OCI-LY1 (cell line): Measurements from ENCODE around the gene PBOV1.

ENCODE experiments used
- H2AFZ ChIP-seq: fragments of 200-600 bp; sonication (generic), shearing (Covaris generic); 2 replicates; pipeline ENCODE4 v1.6.0; 2014; ENCODE audit warnings: antibody characterized with exemption, mild to moderate bottlenecking, low read length
- H3F3A ChIP-seq: fragments of 200-600 bp; sonication (generic), shearing (Covaris generic); 2 replicates; pipeline ENCODE4 v1.6.0; 2014; ENCODE audit warnings: mild to moderate bottlenecking, antibody characterized with exemption, low read length, moderate library complexity; ENCODE audit not compliant: insufficient read depth
- H3K27ac ChIP-seq: fragments of 200-600 bp; sonication (generic); 2 replicates; pipeline ENCODE4 v1.5.1; 2014; ENCODE audit warnings: low read length, mixed run types, mild to moderate bottlenecking, low read depth; ENCODE audit not compliant: poor library complexity, severe bottlenecking
- H3K27me3 ChIP-seq: fragments of 200-600 bp; sonication (generic); 2 replicates; pipeline ENCODE4 v1.6.0; 2014; ENCODE audit warnings: antibody characterized with exemption, mild to moderate bottlenecking, low read length, moderate library complexity; ENCODE audit not compliant: insufficient read depth
- H3K36me3 ChIP-seq: fragments of 200-600 bp; sonication (generic); 2 replicates; pipeline ENCODE4 v1.6.1; 2014; ENCODE audit warnings: mild to moderate bottlenecking, antibody characterized with exemption, low read length, moderate library complexity, mixed read lengths; ENCODE audit not compliant: insufficient read depth
- H3K4me1 ChIP-seq: fragments of 200-600 bp; sonication (generic); 2 replicates; pipeline ENCODE4 v1.5.1; 2014; ENCODE audit warnings: mild to moderate bottlenecking, low read length, moderate library complexity; ENCODE audit not compliant: insufficient read depth, severe bottlenecking
- H3K4me2 ChIP-seq: fragments of 200-600 bp; sonication (generic), shearing (Covaris generic); 2 replicates; pipeline ENCODE4 v1.6.1; 2014; ENCODE audit warnings: low read length
- H3K4me3 ChIP-seq: fragments of 200-600 bp; sonication (generic); 2 replicates; pipeline ENCODE4 v1.5.1; 2014; ENCODE audit warnings: low read length, low read depth, mild to moderate bottlenecking, mixed read lengths; ENCODE audit not compliant: poor library complexity, severe bottlenecking
- H3K79me2 ChIP-seq: fragments of 200-600 bp; shearing (Covaris generic); 2 replicates; pipeline ENCODE4 v1.6.1; 2016; ENCODE audit warnings: mixed run types, low read length, mixed read lengths; ENCODE audit not compliant: insufficient read depth
- H3K9ac ChIP-seq: fragments of 200-600 bp; sonication (generic), shearing (Covaris generic); 2 replicates; pipeline ENCODE4 v1.6.1; 2014; ENCODE audit warnings: mild to moderate bottlenecking, low read length, mixed read lengths
- H3K9me2 ChIP-seq: fragments of 200-600 bp; sonication (generic), shearing (Covaris generic); 2 replicates; pipeline ENCODE4 v1.6.1; 2014; ENCODE audit warnings: low read depth, mild to moderate bottlenecking, low read length, mixed read lengths
- H3K9me3 ChIP-seq: fragments of 200-600 bp; shearing (Covaris generic); 2 replicates; pipeline ENCODE4 v1.6.1; 2014; ENCODE audit warnings: low read length, mixed read lengths
- H4K20me1 ChIP-seq: fragments of 200-600 bp; sonication (generic), shearing (Covaris generic); 2 replicates; pipeline ENCODE4 v1.6.0; 2016; ENCODE audit warnings: mild to moderate bottlenecking, low read length; ENCODE audit not compliant: insufficient read depth
- EZH2 ChIP-seq: fragments of 200-600 bp; sonication (generic), shearing (Covaris generic); IDR thresholded peaks from 2 replicates; pipeline ENCODE4 v1.8.0; 2017; ENCODE audit warnings: borderline replicate concordance, mixed run types, mild to moderate bottlenecking, antibody characterized with exemption, low read length, moderate library complexity, mixed read lengths
- TF ChIP-seq, protein P1 (sequence below): fragments of 200-600 bp; sonication (generic), shearing (Covaris generic); IDR thresholded peaks from 2 replicates; pipeline ENCODE4 v1.5.1; 2017; ENCODE audit warnings: mild to moderate bottlenecking, antibody characterized with exemption, low read length, moderate library complexity, mixed read lengths

The PBOV1 gene

DNA sequence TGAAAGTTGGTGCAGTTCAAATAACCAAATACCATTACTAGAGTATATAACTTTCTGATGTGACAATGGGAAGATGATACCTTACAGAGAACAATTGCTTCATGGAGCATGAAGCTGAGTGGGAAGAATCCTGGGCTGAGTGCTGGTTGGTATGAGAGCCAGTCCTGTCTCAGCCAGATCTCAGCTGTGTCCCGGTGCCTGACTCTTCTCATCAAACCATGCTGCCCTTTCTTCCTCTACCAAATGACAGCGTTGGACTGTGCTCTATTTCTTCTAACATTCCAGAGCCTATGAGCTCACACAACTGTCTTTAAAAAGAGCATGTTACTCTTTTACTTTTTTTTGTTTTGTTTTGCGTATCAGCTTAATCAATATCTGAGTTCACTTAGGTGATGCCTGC, 27.5 kb upstream of the PBOV1 start:
- TF ChIP-seq EZH2, result no peak
- H3K27ac ChIP-seq, result no peak overlapping the region
- H4K20me1 ChIP-seq, result no peaks in the 10 kb centered on the region
- no peaks in the 10 kb centered on the region for H3K9me2 ChIP-seq
- no peaks in the 10 kb centered on the region for H3K79me2 ChIP-seq
- no peak overlapping the region for H3K4me3 ChIP-seq
- H2AFZ ChIP-seq, result no peak overlapping the region
- no peaks in the 10 kb centered on the region for H3K9me3 ChIP-seq
- H3K36me3 ChIP-seq, result no peaks in the 10 kb centered on the region
- no peak overlapping the region for H3K9ac ChIP-seq
- H3K4me1 ChIP-seq, result no peaks in the 10 kb centered on the region
- H3F3A ChIP-seq, result no peaks in the 10 kb centered on the region
- H3K27me3 ChIP-seq, result no peaks in the 10 kb centered on the region
- no peak overlapping the region for H3K4me2 ChIP-seq

DNA sequence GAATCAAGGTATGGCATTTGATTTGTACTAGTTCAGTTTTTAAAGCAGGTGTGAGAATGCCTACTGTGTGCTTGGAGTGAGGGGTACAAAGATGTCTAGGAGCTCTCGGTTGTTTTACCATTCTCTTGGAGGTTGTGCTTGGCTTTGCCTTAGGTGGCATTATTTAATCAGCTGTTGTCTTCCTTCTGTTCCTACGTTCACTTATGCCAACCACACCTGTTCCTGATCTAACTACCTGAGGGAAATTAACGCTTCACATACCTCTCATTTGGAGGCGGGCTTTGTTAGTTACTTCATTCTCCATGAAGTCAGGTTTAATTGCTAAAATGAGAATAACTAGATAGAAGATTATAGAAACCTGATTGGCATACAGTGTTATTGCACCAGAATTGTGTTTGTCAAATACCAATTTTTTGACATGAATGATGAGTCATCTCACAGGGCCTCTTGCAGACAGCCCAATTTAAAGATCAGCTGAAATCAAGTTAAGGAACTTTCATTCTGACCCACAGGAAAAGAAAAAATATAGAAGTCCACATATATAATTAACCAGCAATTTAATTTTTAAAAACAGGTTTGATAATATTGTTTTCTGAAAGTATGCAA, 24.8 kb upstream of the PBOV1 start:
- Histone ChIP-seq H3K36me3 (no peaks in the 10 kb centered on the region), H3K27ac (no peak overlapping the region), H3K9me3 (no peaks in the 10 kb centered on the region), H3K9ac (no peak overlapping the region), H3K9me2 (no peaks in the 10 kb centered on the region), H3F3A (no peaks in the 10 kb centered on the region), H3K79me2 (no peaks in the 10 kb centered on the region), H3K27me3 (no peaks in the 10 kb centered on the region), H2AFZ (no peak overlapping the region), H3K4me1 (no peaks in the 10 kb centered on the region), H3K4me3 (no peak overlapping the region), H3K4me2 (no peak overlapping the region), H4K20me1 (no peaks in the 10 kb centered on the region)
- TF ChIP-seq EZH2, result no peak
- TF ChIP-seq, protein P1, sequence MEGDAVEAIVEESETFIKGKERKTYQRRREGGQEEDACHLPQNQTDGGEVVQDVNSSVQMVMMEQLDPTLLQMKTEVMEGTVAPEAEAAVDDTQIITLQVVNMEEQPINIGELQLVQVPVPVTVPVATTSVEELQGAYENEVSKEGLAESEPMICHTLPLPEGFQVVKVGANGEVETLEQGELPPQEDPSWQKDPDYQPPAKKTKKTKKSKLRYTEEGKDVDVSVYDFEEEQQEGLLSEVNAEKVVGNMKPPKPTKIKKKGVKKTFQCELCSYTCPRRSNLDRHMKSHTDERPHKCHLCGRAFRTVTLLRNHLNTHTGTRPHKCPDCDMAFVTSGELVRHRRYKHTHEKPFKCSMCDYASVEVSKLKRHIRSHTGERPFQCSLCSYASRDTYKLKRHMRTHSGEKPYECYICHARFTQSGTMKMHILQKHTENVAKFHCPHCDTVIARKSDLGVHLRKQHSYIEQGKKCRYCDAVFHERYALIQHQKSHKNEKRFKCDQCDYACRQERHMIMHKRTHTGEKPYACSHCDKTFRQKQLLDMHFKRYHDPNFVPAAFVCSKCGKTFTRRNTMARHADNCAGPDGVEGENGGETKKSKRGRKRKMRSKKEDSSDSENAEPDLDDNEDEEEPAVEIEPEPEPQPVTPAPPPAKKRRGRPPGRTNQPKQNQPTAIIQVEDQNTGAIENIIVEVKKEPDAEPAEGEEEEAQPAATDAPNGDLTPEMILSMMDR, result no peak

- H3K4me3 ChIP-seq, result no peak overlapping the region
Observed at GRCh38 chr6:138241934-138242333, 23.6 kb upstream of the PBOV1 start.

More at GRCh38 chr6:138241934-138242333, 23.6 kb upstream of the PBOV1 start:
- Histone ChIP-seq H3K79me2 (no peaks in the 10 kb centered on the region), H3K4me2 (no peak overlapping the region), H3K27me3 (no peaks in the 10 kb centered on the region; the same call in 1 of the 2 replicates), H3K4me1 (no peaks in the 10 kb centered on the region), H3K9me2 (no peaks in the 10 kb centered on the region), H3K36me3 (no peaks in the 10 kb centered on the region), H3K9me3 (no peaks in the 10 kb centered on the region), H3K9ac (no peak overlapping the region), H4K20me1 (no peaks in the 10 kb centered on the region), H3F3A (no peaks in the 10 kb centered on the region), H3K27ac (no peak overlapping the region), H2AFZ (no peak overlapping the region)
- TF ChIP-seq EZH2, result no peak
- TF ChIP-seq, protein P1, result no peak
